ENCODE data around the gene CHRNA10.
A peak's percentile ranks its signal among the peaks of the same experiment; 100 is the strongest.

Gene CHRNA10

DNA sequence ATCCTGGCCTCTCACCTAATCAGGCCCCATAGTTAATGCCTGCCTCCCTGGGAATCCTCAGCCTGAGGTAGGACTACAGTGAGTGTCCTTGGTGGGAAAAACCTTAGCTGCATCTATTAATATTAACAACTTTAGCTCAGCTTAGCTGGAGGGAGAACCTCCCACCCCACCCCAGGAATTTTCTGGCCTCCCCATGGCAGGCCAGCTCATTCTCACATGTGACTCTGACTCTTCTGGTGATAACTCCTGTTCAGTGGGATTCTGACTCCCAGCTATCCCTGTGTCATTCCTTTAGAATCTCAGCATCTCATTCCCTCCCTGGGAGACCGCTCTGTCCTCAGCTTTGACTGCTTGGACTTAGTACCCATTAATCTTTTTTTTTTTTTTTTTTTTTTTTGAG lies 43.9 kb downstream of the CHRNA10 start:
- no peak for DNase-seq

DNA sequence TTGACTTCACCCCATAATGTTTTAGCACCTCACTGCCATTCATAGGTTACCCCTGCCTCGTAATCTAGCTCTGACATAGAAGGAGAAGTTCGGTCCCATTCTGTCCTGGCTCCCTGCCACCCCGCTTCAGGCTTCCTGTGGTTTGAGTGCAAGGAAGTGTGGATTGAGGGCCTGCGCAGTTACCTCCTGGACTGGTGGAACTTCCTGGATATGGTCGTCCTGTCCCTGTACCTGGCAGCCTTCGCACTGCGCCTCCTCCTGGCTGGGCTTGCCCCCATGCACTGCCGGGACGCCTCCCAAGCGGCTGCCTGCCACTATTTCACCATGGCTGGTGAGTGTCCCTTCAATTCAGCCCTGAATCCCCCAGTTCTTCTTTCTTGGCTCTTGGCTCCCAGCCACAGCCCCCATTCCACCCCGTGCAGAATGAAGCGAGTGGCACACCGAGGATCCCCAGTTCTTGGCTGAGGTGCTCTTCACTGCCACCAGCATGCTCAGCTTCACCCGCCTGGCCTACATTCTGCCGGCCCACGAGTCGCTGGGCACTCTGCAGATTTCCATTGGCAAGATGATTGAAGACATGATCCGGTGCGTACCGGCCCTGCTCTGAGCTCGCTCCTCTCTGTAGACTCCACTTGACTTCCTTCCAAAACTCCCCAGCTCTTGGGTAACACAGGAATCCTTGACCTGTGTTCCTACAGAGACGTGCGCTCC lies 44.8 kb downstream of the CHRNA10 start:
- DNase-seq, result peak; percentile 11

DNA sequence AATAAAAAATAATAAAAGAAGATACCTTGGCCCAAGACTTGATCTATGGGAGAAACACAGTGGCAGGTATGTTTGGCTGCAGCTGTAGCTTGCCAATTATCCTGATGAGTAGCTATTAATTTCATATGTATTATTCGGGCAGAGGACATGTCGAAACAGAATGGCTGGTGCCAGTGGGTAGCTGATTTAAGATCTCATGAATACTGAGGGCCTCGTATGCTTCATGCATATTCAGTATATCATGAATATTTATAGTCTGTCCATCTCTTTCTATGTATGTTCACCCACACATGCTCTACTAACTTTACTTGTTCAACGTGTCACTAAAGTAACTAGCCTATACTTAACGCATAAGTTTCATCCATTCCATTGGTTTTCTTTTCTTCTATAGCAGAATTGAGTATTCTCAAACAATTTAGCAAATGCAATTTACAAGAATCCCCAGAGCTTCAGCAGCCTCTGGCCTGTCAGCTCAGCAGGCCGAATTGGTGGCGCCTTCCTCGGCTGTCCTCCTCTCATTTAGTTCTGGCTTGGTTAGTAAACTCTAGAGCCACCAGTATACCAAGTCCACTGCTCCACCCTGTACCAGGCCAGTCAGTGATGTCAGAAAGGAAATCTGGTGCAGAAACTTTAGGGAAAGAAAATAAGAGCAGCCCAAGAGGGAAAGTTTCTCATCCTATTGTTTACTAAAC lies 47.3 kb downstream of the CHRNA10 start:
- no peak for DNase-seq

DNA sequence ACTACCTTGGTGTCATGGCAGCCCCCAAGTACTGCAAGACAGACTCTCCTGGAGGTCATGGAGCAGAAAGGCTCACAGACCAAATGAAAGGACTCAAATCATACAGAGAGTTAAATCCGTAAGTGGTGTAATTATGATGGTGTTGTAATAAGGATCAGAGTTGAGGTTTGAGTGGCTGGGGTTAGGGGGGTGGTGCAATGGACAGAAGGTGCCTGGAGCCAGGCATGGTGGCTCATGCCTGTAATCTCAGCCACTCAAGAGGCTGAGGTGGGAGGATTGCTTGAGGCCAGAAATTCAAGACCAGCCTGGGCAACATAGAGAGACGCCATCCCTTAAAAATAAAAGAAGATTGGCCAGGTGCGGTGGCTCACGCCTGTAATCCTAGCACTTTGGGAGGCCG lies 48.1 kb downstream of the CHRNA10 start:
- DNase-seq, result no peak

DNA sequence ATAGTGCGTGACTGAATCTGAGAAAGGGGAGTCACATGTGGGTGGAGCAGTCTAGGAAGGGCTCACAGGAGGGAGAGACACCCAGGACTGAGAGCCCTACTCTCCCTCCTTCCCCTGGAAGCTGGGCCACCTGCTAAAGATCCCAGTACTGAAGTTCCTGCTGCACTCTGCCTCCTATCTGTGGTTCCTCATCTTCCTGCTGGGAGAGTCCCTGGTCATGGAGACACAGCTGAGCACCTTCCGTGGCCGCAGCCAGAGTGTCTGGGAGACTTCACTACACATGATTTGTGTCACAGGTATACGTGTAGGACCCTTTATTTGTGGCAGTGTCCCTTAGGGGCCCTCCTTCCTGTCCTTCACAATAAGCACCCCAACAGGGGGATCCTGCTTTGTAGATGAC lies 48.7 kb downstream of the CHRNA10 start:
- no peak for DNase-seq

DNA sequence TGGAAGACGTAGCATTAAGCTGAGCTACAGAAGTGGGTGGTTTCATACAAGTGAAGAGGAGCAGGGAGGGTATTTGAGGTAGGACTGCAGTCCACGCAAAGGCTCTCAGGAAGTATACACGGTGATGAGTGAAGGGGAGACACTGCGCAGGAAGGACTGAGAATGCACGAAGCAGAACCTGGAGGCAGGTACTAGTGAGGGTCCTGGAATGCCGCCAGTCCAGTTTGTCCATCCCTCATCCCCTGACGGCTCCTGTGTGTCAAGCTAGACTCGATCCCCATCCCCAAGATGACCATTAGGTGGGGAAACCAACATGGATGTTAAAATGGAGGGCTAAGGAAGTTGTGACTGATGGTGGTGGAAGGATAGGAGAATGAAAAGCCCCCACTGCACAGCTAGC lies 53.2 kb downstream of the CHRNA10 start:
- DNase-seq, result no peak

DNA sequence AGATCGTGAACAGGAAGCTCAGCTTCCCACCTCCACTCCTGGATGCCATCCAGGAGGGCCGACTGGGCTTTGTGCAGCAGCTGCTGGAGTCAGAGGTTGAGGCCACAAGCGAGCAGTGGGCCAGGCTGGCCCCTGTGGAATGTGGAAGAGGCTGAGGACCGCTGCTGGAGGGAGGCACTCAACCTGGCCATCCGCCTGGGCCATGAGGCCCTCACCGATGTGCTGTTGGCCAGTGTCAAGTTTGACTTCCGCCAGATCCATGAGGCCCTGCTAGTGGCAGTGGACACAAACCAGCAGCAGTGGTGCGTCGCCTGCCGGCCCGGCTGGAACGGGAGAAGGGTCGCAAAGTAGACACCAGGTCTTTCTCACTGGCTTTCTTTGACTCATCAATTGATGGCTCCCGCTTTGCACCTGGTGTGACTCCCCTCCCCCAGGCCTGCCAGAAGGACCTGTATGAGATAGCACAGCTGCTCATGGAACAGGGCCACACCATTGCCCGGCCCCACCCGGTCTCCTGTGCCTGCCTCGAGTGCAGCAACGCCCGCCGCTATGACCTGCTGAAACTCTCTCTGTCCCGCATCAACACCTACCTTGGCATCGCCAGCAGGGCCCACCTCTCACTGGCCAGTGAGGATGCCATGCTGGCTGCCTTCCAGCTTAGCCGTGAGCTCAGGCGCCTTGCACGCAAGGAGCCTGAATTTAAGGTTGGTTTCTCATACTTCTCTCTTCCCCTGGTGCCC lies 54.3 kb downstream of the CHRNA10 start:
- no peak for DNase-seq

DNA sequence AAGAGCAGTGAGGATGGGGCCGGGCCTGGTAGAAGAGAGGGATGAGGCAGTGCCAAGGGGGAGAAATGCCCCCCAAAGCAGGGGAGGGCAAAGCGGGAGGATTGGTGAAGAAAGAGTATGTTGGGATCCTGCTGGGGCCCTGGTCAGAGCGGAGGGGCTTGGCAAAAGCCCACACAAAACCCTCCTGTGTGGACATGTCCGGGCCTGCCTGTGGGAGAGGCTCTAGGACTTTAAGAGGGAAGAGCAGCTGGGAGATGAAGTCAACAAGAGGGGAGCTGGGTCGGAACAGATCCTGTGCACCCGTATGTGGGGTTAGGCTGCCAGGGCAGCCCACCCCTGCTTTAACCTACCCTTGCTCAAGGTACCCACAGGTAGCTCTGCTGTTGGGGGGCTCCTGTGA lies 55.2 kb downstream of the CHRNA10 start:
- no peak for DNase-seq

Data from CD4-positive, alpha-beta T cell treated with Interleukin-17A for 1 hour (primary cell).